HepG2 (cell line): ENCODE measurements around the gene CEP68. TPM values are rescaled to one million over a fixed set of nuclear protein-coding genes. Genes with fewer than 3 reads are reported as not detected.
A peak's percentile ranks its signal among the peaks of the same experiment; 100 is the strongest.

Experiments
- FOXP1 ChIP-seq, 2 experiments: fragments of 450-650 bp in 1 of 2; IDR thresholded peaks; 2 replicates each; pipeline ENCODE4 v1.6.1; 2017 to 2018; ENCODE audit warnings: antibody characterized with exemption in 1 of 2
- HOXD1 ChIP-seq: sonication (generic); formaldehyde crosslinking; IDR thresholded peaks from 2 replicates; pipeline ENCODE4 v1.5.0; 2020; ENCODE audit warnings: missing genetic modification reagents
- ISL2 ChIP-seq: sonication (generic); formaldehyde crosslinking; IDR thresholded peaks from 2 replicates; pipeline ENCODE4 v1.5.0; 2020; ENCODE audit warnings: missing genetic modification reagents
- MED1 ChIP-seq: sonication (generic); formaldehyde crosslinking; IDR thresholded peaks from 2 replicates; pipeline ENCODE4 v1.4.0; 2020; ENCODE audit warnings: missing genetic modification reagents
- NFKB2 ChIP-seq: sonication (generic); formaldehyde crosslinking; IDR thresholded peaks from 2 replicates; pipeline ENCODE4 v1.4.0; 2020; ENCODE audit warnings: missing genetic modification reagents, borderline replicate concordance
- RFX3 ChIP-seq: IDR thresholded peaks from 2 replicates; pipeline ENCODE4 v1.6.1; 2016; ENCODE audit warnings: missing biosample characterization, missing genetic modification reagents
- SAP130 ChIP-seq: IDR thresholded peaks from 2 replicates; pipeline ENCODE4 v1.6.1; 2016; ENCODE audit warnings: low read depth
- SOX13 ChIP-seq, 3 experiments: fragments of 450-650 bp in 1 of 3; sonication (generic) in 1 of 3; formaldehyde crosslinking in 1 of 3; IDR thresholded peaks in 2 of 3; conservative IDR thresholded peaks in 1 of 3; 2 replicates each; pipeline versions ENCODE4 v1.5.0 to v1.6.1; 2016 to 2020; ENCODE audit warnings: antibody characterized with exemption in 1 of 3, mild to moderate bottlenecking in 1 of 3, missing compliant biosample characterization in 1 of 3, missing genetic modification reagents in 1 of 3, moderate library complexity in 1 of 3
- SRSF4 ChIP-seq: fragments of 200-400 bp; formaldehyde crosslinking; IDR thresholded peaks from one replicate; pipeline ENCODE4 v1.6.1; 2018; ENCODE audit warnings: mild to moderate bottlenecking, low read depth, low read length, moderate library complexity; ENCODE audit not compliant: poor library complexity, severe bottlenecking
- STAT5B ChIP-seq: sonication (generic); formaldehyde crosslinking; IDR thresholded peaks from 2 replicates; pipeline ENCODE4 v1.4.0; 2020; ENCODE audit warnings: missing genetic modification reagents
- THYN1 ChIP-seq: sonication (generic); formaldehyde crosslinking; IDR thresholded peaks from 2 replicates; pipeline ENCODE4 v1.8.1; 2023; ENCODE audit warnings: low read depth, mild to moderate bottlenecking, moderate library complexity, missing genetic modification reagents, borderline replicate concordance
- ZBTB21 ChIP-seq: sonication (generic); formaldehyde crosslinking; IDR thresholded peaks from 2 replicates; pipeline ENCODE4 v1.4.0; 2020; ENCODE audit warnings: missing genetic modification reagents
- ZFP82 ChIP-seq: sonication (generic); formaldehyde crosslinking; IDR thresholded peaks from 2 replicates; pipeline ENCODE4 v1.5.1; 2020; ENCODE audit warnings: mild to moderate bottlenecking, missing genetic modification reagents, borderline replicate concordance
- ZNF253 ChIP-seq: sonication (generic); formaldehyde crosslinking; IDR thresholded peaks from 2 replicates; pipeline ENCODE4 v1.8.0; 2022; ENCODE audit warnings: mild to moderate bottlenecking, missing genetic modification reagents, borderline replicate concordance
- ZNF282 ChIP-seq: fragments of 450-650 bp; IDR thresholded peaks from 2 replicates; pipeline ENCODE4 v1.6.1; 2018; ENCODE audit not compliant: partially characterized antibody
- ZNF446 ChIP-seq: sonication (generic); formaldehyde crosslinking; IDR thresholded peaks from 2 replicates; pipeline ENCODE4 v1.5.0; 2020; ENCODE audit warnings: mild to moderate bottlenecking, missing genetic modification reagents
- ZNF484 ChIP-seq: sonication (generic); formaldehyde crosslinking; IDR thresholded peaks from 2 replicates; pipeline ENCODE4 v1.5.1; 2020; ENCODE audit warnings: mild to moderate bottlenecking, low read depth, missing genetic modification reagents, borderline replicate concordance
- ZNF543 ChIP-seq: sonication (generic); formaldehyde crosslinking; IDR thresholded peaks from 2 replicates; pipeline ENCODE4 v1.4.0; 2020; ENCODE audit warnings: mild to moderate bottlenecking, missing genetic modification reagents
- ZNF567 ChIP-seq: sonication (generic); formaldehyde crosslinking; IDR thresholded peaks from 2 replicates; pipeline ENCODE4 v1.8.1; 2023; ENCODE audit warnings: mild to moderate bottlenecking, missing genetic modification reagents, borderline replicate concordance
- ZNF749 ChIP-seq: sonication (generic); formaldehyde crosslinking; IDR thresholded peaks from 2 replicates; pipeline ENCODE4 v1.8.0; 2022; ENCODE audit warnings: mild to moderate bottlenecking, missing genetic modification reagents, moderate library complexity, borderline replicate concordance
- ZNF883 ChIP-seq: sonication (generic); formaldehyde crosslinking; IDR thresholded peaks from 2 replicates; pipeline ENCODE4 v1.5.1; 2020; ENCODE audit warnings: mild to moderate bottlenecking, missing genetic modification reagents; ENCODE audit errors: not compliant biosample characterization
- polyA plus RNA-seq, 8 experiments: library from polyadenylated mRNA; depleted of rRNA in 3 of 8; stranded (reverse) in 7 of 8; unstranded in 1 of 8; fragments of >200 nt; fragmentation: Illumina TruSeq in 4 of 8; extraction: Trizol in 4 of 8; gene quantifications; 2 replicates each; pipeline versions ENCODE4 v1.2.1 to v1.2.3, GENCODE V29; 2011 to 2016; ENCODE audit warnings: low read depth in 4 of 8, missing spikeins in 1 of 8, mixed read lengths in 1 of 8; ENCODE audit not compliant: insufficient read depth in 1 of 8
- total RNA-seq, 5 experiments: library from RNA; depleted of rRNA; stranded (reverse); fragments of >200 nt; fragmentation: Illumina TruSeq; extraction: Trizol; gene quantifications; 2 replicates each; pipeline ENCODE4 v1.2.3, GENCODE V29; 2016; ENCODE audit warnings: low read depth in 1 of 5
- TF ChIP-seq, protein P1 (sequence below): sonication (generic); formaldehyde crosslinking; conservative IDR thresholded peaks from 2 replicates; pipeline ENCODE4 v1.8.0; 2022; ENCODE audit warnings: missing genetic modification reagents
- TF ChIP-seq, protein P2 (sequence below): IDR thresholded peaks from 2 replicates; pipeline ENCODE4 v1.6.1; 2016; ENCODE audit warnings: control low read depth
- TF ChIP-seq, protein P3 (sequence below): sonication (generic); formaldehyde crosslinking; IDR thresholded peaks from 2 replicates; pipeline ENCODE4 v1.4.0; 2020; ENCODE audit warnings: mild to moderate bottlenecking, missing genetic modification reagents

Gene CEP68
- total and polyA plus RNA-seq, 2 of the 13 experiments (the other 11 are each of a cell fraction or from before 2014, with no cell fraction given), result 5.7 to 9.3 TPM

DNA sequence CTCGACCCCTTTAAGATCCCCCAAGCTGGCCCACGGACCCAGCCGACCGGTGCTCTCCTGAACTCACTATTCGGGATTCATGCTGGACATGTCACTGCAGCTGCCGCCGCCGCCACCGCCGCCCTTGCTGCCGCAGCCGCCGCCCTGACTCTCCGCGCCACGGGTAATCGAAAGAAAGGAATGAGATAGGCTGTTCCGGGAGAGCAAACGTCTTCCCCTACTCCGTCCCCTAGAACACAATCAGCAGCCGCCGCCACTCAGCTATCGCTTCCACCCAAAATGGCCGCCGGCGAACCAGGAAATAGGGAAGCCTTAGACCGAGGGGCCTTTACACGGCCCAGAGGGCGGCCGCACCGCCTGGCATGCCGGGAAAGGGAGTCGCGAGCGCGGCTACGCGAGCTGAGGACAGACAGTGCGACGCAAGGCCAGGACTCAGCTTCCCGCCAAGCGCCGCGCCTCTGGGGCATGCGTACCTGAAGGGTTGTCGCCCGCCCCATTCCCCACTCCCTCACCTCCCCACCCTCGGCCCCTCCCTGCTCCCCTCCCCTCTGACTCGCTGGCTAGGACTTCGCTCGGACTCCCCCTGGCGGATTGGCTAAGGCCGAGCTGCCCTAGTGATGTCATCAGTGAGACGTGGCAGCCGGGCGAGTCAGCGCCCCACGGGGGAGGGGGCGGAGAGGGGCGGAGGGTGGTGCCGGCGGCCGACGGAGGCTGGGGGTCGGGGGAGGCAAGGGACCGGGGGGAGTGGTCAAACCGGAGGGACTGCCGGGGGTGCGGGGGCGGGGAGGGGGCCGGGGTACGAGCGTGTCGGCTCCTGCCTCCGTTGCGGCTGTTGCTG, 73.8 kb downstream of the CEP68 start, which contains the start of gene RAB1A (continued):
- TF ChIP-seq ZNF883 (peak; percentile 25), MED1 (CRISPR knock-in tag) (no peak), ZFP82 (CRISPR knock-in tag) (peak; percentile 74; the same call in 1 of the 2 replicates), SRSF4 (no peak), ZNF749 (CRISPR knock-in tag) (0 out of 2 replicates have a peak, but pooled peaks have one; percentile 6), ZNF282 (no peak), THYN1 (no peak), STAT5B (CRISPR knock-in tag) (no peak), FOXP1 (IDR thresholded peaks at IDR 0.05) (no peak), FOXP1 (CRISPR knock-in tag; IDR thresholded peaks at IDR 0.05) (no peak), HOXD1 (CRISPR knock-in tag) (no peak), ZNF543 (CRISPR knock-in tag) (peak; percentile 60; the same call in 1 of the 2 replicates), SAP130 (CRISPR knock-in tag) (peak; percentile 91), ZBTB21 (CRISPR knock-in tag) (peak; percentile 78), ZNF567 (CRISPR knock-in tag) (0 out of 2 replicates have a peak, but pooled peaks have one; percentile 53), SOX13 (IDR thresholded peaks at IDR 0.05) (no peak), SOX13 (CRISPR knock-in tag; conservative IDR thresholded peaks at IDR 0.05 in 1 of 2, IDR thresholded peaks at IDR 0.05 in 1 of 2) (no peak), ZNF484 (CRISPR knock-in tag) (0 out of 2 replicates have a peak, but pooled peaks have one; percentile 39), ZNF253 (CRISPR knock-in tag) (no peak), RFX3 (CRISPR knock-in tag) (no peak; the same call in 1 of the 2 replicates), NFKB2 (CRISPR knock-in tag) (no peak; the same call in 1 of the 2 replicates), ZNF446 (peak; percentile 63; the same call in 1 of the 2 replicates), ISL2 (no peak)
- TF ChIP-seq, protein P1, sequence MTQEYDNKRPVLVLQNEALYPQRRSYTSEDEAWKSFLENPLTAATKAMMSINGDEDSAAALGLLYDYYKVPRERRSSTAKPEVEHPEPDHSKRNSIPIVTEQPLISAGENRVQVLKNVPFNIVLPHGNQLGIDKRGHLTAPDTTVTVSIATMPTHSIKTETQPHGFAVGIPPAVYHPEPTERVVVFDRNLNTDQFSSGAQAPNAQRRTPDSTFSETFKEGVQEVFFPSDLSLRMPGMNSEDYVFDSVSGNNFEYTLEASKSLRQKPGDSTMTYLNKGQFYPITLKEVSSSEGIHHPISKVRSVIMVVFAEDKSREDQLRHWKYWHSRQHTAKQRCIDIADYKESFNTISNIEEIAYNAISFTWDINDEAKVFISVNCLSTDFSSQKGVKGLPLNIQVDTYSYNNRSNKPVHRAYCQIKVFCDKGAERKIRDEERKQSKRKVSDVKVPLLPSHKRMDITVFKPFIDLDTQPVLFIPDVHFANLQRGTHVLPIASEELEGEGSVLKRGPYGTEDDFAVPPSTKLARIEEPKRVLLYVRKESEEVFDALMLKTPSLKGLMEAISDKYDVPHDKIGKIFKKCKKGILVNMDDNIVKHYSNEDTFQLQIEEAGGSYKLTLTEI (CRISPR knock-in tag), result no peak
- TF ChIP-seq, protein P2, sequence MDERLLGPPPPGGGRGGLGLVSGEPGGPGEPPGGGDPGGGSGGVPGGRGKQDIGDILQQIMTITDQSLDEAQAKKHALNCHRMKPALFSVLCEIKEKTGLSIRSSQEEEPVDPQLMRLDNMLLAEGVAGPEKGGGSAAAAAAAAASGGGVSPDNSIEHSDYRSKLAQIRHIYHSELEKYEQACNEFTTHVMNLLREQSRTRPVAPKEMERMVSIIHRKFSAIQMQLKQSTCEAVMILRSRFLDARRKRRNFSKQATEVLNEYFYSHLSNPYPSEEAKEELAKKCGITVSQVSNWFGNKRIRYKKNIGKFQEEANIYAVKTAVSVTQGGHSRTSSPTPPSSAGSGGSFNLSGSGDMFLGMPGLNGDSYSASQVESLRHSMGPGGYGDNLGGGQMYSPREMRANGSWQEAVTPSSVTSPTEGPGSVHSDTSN (CRISPR knock-in tag), result no peak
- TF ChIP-seq, protein P3, sequence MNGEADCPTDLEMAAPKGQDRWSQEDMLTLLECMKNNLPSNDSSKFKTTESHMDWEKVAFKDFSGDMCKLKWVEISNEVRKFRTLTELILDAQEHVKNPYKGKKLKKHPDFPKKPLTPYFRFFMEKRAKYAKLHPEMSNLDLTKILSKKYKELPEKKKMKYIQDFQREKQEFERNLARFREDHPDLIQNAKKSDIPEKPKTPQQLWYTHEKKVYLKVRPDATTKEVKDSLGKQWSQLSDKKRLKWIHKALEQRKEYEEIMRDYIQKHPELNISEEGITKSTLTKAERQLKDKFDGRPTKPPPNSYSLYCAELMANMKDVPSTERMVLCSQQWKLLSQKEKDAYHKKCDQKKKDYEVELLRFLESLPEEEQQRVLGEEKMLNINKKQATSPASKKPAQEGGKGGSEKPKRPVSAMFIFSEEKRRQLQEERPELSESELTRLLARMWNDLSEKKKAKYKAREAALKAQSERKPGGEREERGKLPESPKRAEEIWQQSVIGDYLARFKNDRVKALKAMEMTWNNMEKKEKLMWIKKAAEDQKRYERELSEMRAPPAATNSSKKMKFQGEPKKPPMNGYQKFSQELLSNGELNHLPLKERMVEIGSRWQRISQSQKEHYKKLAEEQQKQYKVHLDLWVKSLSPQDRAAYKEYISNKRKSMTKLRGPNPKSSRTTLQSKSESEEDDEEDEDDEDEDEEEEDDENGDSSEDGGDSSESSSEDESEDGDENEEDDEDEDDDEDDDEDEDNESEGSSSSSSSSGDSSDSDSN, result peak; percentile 59; the same call in 1 of the 2 replicates
